HG02571 (cell line): ENCODE data around the gene ABCC1.
"Not testable (repeated sequence)": the region's sequence is repeated elsewhere in the genome, so short reads cannot be mapped to it uniquely, and the experiment has no call there.

Experiments
- ATAC-seq: cut with Tn5 transposase; IDR thresholded peaks from one replicate; pipeline ENCODE4 v1.9.1; 2021; ENCODE audit warnings: mild to moderate bottlenecking, moderate library complexity; ENCODE audit not compliant: unreplicated experiment

Gene ABCC1

DNA sequence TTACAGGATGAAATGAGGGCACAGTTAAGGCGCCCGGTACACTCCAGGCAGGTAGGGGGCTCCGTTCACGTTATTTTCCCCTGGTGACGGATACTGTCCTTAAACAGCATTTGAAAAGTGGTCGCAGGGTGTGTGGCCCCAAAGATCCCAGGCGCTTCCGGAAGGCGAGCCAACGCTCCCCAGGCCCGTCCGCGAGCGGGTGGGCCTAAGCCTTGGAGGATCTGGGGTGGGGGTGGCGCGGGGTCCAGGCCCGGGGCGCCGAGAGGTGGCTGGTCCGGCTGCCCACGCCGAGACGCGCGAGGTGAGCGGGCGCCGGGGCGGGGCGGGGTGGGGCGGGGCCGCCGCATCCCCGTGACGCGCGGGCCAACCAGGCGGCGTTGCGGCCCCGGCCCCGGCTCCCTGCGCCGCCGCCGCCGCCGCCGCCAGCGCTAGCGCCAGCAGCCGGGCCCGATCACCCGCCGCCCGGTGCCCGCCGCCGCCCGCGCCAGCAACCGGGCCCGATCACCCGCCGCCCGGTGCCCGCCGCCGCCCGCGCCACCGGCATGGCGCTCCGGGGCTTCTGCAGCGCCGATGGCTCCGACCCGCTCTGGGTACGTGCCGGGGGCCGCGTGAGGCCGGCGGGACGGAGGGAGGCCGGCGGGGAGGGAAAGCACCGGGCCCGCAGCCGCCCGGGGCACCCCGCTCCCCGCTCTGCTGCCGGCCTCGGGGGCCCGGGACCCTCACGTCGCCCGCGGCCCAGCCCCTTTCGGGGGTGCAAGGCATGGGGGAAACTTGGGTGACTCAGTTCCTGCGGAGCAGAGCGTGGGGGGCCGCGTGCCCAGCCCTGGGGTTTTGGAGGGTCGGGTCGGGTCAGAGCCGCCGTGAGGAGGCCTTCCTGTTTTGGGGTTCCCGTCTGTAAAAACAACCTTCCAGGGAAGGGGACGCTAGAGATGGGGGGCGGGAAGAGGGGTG, at the start of gene ABCC1:
Gene ABCC1 (plus strand): TSS at position 407 of the 951 bp plus-strand sequence. CDS start 136 bp downstream, at position 543.
- ATAC-seq, result peak; percentile 69

DNA sequence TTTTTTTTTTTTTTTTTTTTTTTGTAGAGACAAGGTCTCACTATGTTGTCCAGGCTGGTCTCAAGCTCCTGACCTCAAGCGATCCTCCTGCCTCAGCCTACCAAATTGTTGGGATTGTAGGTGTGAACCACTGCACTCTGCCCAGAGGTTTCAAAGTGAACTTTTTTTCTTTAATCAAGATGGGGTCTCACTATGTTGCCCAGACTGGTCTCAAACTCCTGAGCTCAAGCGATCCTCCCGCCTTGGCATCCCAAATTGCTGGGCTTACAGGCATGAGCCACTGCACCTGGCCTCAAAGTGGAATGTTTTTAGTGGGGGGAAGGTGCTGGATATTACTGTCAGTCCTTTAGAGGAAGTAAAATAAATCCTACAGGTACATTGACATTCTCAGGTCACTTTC, 49.1 kb upstream of the ABCC1 start:
- ATAC-seq, result no peak

DNA sequence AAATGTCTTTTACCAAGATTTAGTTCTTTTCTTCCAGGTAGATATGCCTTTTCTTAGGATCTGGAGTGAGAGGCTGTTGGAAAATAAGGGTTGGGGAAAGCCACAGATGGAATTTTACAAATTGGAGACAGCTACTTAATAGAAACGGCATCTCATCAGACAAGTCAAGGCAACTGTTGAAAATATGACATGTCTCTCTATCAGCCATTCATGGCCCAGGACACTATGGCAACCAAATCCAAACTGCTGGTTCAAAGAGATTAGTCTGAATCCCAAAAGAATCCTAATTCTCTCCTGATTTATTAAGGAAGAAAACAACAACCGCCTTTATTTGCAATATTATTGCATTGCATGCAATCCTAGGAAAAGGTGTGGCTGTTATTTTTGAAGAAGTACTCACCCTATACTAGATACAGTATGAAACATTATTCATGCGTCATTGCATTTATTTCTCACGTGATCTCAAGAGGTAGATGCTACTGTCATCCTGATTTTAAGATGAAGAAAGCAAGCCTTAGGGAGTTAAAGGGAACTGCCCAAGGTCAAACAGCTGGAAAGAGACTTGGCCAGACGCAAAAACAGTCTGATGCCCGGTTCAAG, 48.4 kb upstream of the ABCC1 start:
- ATAC-seq, result no peak

DNA sequence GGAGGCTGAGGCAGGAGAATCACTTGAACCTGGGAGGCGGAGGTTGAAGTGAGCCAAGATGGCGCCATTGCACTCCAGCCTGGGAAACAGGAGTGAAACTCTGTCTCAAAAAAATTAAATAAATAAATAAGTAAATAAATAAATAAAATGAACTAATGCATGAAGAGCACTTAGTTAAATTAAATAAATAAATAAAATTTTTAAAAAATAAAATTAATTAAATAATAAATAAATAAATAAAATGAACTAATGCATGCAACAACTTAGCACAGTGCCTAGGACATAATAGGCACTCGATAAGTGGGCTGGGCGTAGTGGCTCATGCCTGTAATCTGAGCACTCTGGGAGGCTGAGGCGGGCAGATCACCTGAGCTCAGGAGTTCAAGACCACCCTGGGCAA, 45.5 kb upstream of the ABCC1 start:
- ATAC-seq, result no peak

DNA sequence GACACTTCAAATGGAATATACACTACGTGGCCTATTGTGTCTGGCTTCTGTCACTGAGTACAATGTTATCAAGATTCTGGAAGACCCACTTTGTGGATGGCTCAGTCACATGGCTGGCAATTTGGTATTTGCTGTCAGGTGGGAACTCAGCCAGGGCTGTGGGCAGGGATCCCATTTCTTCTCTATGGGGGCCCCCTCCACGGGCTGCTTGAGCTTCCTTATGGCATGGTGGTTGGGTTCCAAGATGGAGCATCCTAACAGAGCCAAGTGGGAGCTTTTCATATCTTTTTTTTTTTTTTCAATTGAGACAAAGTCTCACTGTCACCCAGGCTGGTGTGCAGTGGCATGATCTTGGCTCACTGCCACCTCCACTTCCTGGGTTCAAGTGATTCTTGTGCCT, 43.0 kb upstream of the ABCC1 start:
- no peak for ATAC-seq

DNA sequence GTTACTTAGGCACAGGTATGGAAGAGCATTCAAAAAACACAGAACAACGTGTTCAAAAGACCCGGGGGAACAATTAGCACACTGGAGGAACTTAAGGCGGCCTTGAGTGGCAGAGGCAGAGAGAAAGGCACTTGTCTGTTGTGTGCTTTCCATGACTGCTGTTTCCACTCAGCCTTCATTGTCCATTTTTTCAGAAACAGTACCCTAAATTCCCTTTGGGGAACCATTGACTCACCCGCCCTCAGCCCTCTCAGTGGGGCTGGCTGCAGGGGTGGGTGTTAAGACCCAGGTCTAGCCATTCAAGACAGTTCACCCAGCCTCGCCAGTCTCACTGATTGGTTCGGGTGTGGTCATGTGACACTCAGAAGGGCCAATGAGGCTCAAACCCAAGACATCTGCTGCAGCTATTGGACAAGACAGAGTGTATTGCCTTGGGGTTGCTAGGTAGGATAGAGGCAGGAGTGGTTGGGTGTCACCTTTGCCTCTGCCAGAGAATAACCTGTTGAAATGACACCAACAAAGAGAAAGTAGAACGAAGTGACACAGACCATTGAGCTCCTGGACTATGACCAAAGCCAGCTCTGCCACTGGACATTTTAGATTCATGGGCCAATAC, 41.4 kb upstream of the ABCC1 start:
- peak; percentile 95 for ATAC-seq

DNA sequence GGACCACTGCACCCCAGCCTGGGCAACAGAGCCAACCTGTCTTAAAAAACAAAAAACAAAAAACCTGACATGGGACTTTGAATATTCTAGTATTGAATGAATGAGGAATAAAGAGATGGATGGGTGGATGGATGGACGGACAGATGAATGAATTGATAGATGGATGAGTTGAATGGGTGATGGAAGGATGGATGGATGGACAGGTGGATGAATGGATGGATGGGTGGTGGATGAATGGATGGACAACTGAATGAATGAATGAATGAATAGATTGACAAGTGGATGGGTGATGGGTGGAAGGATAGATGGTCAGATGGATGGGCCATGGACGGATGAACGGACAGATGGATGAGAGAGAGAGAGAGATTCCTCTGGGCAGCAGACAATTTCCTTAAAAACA, 38.2 kb upstream of the ABCC1 start:
- no peak for ATAC-seq

DNA sequence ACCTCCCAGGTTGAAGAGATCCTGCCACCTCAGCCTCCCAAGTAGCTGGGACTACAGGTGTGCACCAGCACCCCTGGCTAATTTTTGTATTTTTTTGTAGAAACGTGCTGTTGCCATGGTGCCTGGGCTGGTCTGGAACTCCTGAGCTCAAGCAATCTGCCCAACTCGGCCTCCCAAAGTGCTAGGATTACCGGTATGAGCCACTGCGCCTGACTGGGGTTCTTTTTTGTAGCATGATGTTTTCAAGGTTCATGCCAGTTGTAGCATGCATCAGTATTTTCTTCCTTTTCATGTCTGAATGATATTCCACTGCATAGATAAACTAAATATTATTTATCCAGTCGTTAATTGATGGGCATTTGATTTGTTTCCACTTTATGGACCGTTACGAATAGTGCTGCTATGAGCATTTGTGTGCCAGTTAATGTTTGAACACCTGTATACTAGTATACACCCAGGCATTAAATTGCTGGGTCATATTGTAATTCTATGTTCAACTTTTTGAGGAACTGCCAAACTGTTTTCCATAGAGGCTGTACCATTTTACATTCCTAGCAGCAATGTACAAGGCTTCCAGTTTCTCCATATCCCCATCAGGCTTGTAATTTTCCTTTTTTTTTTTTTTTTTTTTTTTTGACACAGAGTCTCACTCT, 36.2 kb upstream of the ABCC1 start:
- ATAC-seq, result no peak

DNA sequence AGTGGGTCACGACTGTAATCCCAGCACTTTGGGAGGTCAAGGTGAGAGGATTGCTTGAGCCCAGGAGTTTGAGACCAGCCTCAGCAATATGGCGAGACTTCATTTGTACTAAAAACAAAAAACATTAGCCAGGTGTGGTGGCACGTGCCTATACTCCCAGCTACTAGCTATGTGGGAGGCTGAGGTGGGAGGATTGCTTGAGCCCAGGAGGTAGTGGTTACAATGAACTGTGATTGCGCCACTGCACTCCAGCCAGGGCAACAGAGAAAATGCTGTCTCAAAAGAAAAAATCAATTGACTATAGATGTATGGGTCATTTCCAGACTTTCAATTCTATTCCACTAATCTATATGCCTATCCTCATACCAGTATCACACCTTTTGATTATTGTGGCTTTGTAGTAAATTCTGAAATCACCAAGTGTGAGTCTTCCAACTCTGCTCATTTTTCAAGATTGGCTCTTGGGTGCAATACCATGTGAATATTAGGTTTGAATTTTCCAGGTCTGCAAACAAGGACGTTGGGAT, 33.8 kb upstream of the ABCC1 start:
- no peak for ATAC-seq

DNA sequence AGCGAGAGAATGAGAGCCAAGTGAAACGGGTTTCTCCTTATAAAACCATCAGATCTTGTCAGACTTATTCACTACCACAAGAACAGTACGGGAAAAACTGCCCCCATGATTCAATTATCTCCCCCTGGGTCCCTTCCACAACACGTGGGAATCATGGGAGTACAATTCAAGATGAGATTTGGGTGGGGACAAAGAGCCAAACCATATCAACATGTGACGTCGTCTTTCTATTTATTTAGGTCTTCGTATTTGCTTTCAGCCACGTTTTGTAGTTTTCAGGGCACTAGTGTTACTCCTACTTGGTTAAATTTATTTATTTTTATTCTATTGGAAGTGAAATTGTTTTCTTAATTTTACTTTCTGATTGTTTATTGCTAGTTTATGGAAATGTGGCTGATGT, 33.1 kb upstream of the ABCC1 start:
- no peak for ATAC-seq

DNA sequence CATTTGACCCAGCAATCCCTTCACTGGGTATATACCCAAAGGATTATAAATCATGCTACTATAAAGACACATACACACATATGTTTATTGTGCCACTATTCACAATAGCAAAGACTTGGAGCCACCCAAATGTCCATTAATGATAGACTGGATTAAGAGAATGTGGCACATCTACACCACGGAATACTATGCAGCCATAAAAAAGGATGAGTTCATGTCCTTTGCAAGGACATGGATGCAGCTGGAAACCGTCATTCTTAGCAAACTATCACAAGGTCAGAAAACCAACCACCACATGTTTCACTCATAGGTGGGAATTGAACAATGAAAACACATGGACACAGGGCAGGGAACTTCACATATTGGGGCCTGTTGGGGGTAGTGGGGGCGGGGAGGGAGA, 31.1 kb upstream of the ABCC1 start:
- ATAC-seq, result not testable (repeated sequence)

DNA sequence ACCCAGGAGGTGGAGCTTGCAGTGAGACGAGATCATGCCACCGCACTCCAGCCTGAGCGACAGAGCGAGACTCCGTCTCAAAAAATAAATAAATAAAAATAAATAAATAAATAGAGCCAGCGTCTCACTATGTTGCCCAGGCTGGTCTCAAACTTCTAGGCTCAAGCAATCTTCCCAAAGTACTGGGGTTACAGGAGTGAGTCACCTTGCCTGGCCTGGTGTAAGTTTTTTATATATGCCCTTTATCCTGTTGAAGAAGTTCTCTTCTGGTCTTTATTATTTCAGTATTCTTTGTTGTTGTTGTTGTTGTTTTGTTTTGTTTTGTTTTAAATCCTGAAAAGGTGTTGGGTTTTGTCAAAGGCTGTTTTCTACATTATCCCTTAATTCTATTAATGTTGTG, 30.1 kb upstream of the ABCC1 start:
- ATAC-seq, result no peak

DNA sequence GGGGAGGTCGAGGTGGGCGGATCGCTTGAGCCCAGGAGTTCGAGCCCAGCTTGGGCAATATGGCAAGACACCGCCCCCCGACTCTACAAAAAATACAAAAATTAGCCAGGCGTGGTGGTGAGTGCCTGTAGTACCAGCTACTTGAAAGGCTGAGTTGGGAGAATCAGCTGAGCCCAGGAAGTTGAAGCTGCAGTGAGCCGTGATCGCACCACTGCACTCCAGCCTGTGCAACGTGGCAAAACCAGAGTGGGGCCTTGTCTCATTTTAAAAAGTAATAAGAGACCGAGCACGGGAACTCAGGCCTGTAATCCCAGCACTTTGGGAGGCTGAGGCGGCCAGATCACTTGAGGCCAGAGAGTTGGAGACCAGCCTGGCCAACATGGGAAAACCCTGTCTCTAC, 24.4 kb upstream of the ABCC1 start:
- ATAC-seq, result no peak

DNA sequence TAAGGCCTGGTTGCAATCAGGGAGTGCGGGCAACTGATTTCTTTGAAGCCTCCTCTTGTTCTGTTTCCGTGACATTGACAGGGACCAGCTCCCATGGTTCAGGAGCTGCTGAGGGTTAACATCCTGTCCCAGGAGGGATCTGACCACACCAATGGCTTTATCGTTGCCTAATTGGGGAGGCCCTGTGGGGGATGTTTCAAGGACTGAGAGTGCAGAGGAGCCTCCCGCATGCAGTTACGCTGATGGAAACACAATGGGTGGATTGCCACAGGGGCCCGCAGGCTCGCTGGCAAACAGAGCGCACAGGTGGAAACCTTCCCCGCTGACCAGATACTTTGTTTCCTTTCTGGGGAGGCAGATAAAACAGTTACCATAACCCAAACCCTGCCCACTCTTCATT, 23.8 kb upstream of the ABCC1 start:
- no peak for ATAC-seq

DNA sequence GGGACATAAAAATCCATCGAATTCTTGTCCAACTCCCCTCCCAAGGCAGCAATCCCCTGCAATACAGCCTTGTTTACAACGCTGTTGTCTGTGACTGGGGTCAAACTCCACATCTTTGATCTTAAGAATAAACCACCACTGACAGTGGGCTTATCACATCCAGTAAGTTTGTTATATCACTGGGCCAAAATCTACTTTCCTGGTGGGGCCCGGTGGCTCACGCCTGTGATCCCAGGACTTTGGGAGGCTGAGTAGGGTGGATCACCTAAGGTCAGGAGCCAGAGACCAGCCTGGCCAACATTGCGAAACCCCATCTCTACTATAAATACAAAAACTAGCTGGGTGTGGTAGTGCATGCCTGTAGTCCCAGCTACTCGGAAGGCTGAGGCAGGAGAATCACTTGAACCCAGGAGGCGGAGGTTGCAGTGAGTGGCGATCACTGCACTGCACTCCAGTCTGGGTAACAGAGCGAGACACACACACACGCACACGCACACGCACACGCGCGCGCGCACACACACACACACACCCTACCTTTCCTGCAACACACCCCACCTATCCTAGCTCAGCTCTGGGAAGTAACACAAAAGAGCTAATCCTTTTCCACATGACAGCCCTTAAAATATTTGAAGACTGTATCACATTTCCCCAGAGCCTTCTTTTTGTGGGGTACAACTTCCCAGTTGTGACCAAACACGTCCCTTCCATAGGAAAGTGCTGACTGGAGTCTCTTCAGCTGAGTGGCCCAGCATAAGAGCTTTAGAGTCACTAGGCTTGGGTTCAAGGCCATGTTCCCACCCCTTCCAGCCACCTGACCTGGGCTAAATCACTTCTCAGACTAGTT, 20.9 kb upstream of the ABCC1 start:
- no peak for ATAC-seq

DNA sequence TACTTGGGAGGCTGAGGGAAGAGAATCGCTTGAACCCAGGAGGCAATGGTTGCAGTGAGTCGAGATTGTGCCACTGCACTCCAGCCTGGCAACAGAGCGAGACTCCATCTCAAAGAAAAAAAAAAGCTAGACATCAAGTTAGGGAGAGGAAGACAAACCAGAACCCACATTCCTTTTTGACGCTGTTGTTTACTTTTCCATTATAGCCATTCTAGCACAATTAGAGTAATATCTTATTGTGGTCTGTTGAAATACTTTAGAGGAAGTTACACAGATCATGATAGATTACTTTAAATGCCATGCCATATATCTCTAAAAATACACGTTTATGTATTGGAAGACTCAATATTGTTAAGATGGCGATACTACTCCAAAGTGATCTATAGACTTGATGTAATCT, 16.5 kb upstream of the ABCC1 start:
- no peak for ATAC-seq

DNA sequence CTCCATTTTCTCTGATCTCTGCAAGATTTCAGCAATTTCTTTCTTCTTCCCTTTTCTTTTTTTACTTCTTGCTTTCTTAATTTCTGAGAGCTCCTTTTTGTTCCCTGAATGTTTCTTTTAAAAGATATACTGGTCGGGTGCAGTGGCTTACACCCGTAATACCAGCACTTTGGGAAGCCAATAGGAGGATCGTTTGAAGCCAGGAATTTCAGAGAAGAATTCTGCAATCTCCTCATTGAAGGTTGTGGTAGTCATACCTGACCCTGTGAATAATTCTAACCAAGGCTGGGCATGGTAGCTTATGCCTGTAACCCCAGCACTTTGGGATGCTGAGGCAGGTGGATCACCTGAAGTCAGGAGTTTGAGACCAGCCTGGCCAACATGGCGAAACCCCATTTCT, 15.6 kb upstream of the ABCC1 start:
- ATAC-seq, result no peak

DNA sequence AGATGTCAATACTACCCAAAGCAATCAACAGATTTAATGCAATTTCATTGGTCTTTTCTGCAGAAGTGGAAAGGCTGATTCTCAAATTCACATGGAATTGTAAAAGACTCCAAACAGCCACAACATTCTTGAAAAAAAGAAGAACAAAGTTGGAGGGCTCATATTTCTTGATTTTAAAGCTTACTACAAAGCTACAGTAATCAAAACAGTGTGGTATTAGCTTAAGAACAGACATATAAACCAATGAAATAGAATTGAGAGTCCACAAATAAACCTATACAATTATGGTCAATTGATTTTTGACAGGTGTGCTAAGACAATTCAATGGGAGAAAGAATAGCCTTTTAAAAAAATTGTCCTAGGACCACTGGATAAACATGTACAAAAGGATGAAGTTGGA, 14.4 kb upstream of the ABCC1 start:
- ATAC-seq, result no peak

DNA sequence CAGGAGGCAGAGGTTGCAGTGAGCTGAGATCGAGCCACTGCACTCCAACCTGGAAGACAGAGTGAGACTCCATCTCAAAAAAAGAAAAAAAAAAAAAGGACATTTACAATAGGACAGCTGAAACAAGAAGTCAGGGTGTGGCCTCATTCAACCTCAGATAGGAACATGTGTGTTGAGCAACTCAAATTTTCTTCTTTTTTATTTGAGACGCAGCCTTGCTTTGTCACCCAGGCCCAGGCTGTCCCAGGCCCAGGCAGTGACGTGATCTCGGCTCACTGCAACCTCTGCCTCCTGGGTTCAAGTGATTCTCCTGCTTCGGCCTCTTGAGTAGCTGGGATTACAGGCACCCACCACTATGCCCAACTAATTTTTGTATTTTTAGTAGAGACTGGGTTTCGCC, 12.6 kb upstream of the ABCC1 start:
- not testable (repeated sequence) for ATAC-seq

DNA sequence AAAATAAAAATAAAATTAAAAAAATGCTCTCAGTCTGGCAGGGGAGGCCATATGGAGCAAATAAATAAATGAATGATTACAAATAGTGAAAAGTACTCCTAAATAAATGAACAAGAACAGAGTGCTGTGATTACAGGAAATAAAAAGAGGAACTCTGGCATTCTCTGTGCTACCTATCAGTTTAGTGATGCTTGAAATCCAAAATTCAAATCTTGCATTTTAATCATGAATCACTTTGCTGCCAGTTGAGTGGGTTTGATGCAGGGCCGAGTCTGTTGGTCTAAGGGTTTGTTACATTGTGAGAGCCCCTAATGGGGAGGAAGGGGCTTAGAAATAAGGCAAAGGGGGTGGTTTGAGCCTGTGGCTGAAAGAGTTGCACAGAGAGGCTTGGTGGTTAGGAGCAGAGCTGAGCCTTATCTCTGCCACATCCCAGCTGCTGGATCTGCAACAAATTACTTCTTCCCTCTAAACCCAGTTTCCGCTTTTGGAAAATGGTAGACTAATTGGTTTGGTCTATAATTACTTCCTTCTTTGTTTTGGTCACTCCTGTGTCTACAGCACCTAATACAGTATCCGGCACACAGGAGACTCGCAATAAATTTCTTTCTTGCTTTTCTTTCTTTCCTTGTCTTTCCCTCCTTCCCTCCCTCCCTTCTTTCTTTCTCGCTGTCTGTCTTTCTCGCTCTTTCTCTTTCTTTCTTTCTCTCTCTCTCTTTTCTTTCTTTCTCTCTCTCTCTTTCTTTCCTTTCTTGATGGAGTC, 6.3 kb upstream of the ABCC1 start:
- no peak for ATAC-seq
